Measurements from ENCODE around the gene GPR15LG.
"Not testable (repeated sequence)": the region's sequence is repeated elsewhere in the genome, so short reads cannot be mapped to it uniquely, and the experiment has no call there.

Gene GPR15LG

GRCh38 chr10:84173501-84173929 lies at the start of gene GPR15LG:
TSS of gene GPR15LG (plus strand) at chr10:84173801. CDS start at chr10:84173852, 51 bp downstream.
- DNase-seq (ENCODE audit: extremely low read depth in 1 of 2, low read depth in 1 of 2): no peak

- DNase-seq (ENCODE audit: extremely low read depth in 1 of 2, low read depth in 1 of 2): not testable (repeated sequence)
These were observed 47.5 kb upstream of the GPR15LG start for GRCh38 chr10:84125910-84126784.

GRCh38 chr10:84126785-84127167 lies 46.8 kb upstream of the GPR15LG start:
- DNase-seq (ENCODE audit: extremely low read depth in 1 of 2, low read depth in 1 of 2): no peak

- DNase-seq (ENCODE audit: extremely low read depth in 1 of 2, low read depth in 1 of 2): no peak
These were observed 37.8 kb upstream of the GPR15LG start for GRCh38 chr10:84135836-84136235.

GRCh38 chr10:84137811-84138210 lies 35.8 kb upstream of the GPR15LG start:
- no peak for DNase-seq (ENCODE audit: extremely low read depth in 1 of 2, low read depth in 1 of 2)

GRCh38 chr10:84138478-84139125 lies 35.0 kb upstream of the GPR15LG start:
- no peak for DNase-seq (ENCODE audit: extremely low read depth in 1 of 2, low read depth in 1 of 2)

- DNase-seq (ENCODE audit: extremely low read depth in 1 of 2, low read depth in 1 of 2): peak; percentile 98 to 99
These were observed 34.2 kb upstream of the GPR15LG start, which contains the start of gene GHITM for GRCh38 chr10:84139126-84140035. TSS of gene GHITM (plus strand) at chr10:84139509. CDS start at chr10:84141501, 1,992 bp downstream.

DNA sequence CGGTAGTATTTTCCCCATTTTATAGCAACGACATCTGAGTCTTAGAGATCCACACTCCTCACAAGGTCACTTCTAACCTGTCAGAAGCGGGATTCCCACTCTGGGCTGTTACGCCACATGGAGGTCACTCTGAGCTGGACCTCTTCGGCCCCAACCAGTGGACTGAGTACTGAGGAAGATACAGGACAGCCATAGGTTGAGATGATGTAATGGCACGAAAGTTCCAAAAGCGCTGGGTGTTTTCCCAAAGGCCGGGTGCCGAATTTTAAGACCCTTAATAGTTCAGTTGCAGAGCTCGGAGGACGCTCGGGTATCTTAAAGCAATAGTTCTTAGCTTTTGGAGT lies 33.6 kb upstream of the GPR15LG start:
- no peak for DNase-seq (ENCODE audit: extremely low read depth in 1 of 2, low read depth in 1 of 2)

GRCh38 chr10:84147347-84147746 lies 26.3 kb upstream of the GPR15LG start:
- DNase-seq (ENCODE audit: extremely low read depth in 1 of 2, low read depth in 1 of 2): no peak

DNA sequence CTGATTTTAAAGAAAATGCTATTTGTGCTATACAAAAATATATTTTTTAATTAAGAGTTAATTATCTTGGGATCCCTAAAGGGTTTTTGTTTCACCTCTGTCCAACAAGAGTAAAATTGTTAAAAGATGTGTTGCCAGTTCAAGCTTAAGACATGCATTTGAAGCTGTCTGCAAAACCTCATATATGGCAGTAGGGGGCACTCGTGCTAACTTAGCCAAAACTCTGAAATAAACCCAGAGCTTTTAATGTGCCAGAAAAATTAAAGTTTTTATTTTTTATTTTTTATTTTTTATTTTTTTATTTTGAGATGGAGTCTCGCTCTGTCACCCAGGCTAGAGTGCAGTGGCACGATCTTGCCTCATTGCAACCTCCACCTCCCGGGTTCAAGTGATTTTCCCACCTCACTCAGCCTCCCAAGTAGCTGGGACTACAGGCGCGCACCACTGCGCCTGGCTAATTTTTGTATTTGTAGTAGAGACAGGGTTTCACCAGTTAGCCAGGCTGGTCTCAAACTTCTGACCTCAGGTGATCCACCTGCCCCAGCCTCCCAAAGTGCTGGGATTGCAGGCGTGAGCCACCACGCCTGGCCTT lies 25.5 kb upstream of the GPR15LG start:
- not testable (repeated sequence) for DNase-seq (ENCODE audit: extremely low read depth in 1 of 2, low read depth in 1 of 2)

DNA sequence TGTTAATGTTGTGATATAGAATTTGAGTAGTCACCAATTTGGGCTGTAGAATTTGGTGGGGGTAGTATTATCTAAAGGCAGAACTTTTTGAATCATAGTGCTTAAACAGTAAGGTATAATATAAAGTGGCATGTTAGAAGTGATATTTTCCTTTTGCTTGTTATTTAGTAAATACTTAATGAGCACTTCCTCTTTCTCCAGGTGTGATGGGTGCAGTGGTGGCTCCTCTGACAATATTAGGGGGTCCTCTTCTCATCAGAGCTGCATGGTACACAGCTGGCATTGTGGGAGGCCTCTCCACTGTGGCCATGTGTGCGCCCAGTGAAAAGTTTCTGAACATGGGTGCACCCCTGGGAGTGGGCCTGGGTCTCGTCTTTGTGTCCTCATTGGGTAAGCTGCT lies 23.7 kb upstream of the GPR15LG start:
- DNase-seq (ENCODE audit: extremely low read depth in 1 of 2, low read depth in 1 of 2): no peak

GRCh38 chr10:84152769-84153168 lies 20.8 kb upstream of the GPR15LG start:
- DNase-seq (ENCODE audit: extremely low read depth in 1 of 2, low read depth in 1 of 2): no peak

DNA sequence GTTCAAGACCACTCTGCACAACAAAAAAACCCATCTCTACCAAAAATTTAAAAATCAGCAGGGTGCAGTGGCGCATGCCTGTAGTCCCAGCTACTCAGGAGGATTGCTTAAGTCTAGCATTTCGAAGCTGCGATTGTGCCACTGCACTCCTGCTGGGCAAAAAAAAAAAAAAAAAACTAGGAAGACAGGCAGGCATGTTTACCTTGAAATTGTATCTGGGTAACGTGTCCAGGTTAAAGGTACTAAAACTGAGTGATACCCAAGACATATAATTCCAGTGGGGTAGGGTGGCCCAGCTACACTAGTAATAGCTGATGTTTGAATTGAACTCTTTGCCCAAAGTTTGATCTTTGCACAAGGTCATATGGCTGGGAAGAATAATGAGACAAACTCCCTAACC lies 18.1 kb upstream of the GPR15LG start:
- DNase-seq (ENCODE audit: extremely low read depth in 1 of 2, low read depth in 1 of 2): no peak

DNA sequence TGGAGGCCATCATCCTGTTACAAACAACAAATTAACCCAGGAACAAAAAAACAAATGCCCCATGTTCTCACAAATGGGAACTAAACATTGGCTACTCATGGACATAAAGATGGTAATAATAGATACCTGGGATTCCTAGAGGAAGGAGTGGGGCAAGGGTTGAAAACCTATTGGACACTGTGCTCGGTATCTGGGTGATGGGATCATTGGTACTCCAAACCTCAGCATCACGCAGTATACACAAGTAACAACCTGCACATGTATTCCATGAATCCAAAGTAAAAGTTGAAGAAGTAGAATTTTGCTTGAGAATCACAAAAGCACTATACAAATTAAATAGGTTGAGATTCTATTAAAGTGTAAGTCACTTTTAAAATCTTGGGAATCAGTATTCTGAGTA lies 17.6 kb upstream of the GPR15LG start:
- no peak for DNase-seq (ENCODE audit: extremely low read depth in 1 of 2, low read depth in 1 of 2)

- DNase-seq (ENCODE audit: extremely low read depth in 1 of 2, low read depth in 1 of 2): peak in 1 of 2 donors; percentile 24
These were observed 16.8 kb upstream of the GPR15LG start for GRCh38 chr10:84156768-84157167.

GRCh38 chr10:84158061-84158460 lies 15.5 kb upstream of the GPR15LG start:
- no peak for DNase-seq (ENCODE audit: extremely low read depth in 1 of 2, low read depth in 1 of 2)

DNA sequence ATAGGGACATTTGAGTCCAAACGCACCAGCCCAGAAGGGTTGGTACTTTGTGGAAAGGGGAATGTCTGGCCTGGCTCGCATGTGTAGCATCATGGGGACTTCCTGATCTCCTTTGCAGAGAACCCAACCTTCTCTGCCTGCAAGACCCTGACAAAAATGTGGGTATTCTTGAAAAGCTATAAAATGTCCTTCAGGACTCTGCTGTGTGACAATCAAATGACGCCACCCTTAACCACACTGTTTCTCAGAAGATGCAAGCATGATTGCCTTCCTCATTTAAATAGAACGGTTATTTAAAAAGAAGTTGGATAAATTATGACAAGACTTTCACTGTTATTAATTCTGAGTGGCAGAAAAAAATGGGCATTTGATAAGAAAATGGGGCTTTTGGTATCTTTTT lies 15.1 kb upstream of the GPR15LG start:
- DNase-seq (ENCODE audit: extremely low read depth in 1 of 2, low read depth in 1 of 2): no peak

- DNase-seq (ENCODE audit: extremely low read depth in 1 of 2, low read depth in 1 of 2): no peak
These were observed 14.4 kb upstream of the GPR15LG start for GRCh38 chr10:84159076-84159685.

GRCh38 chr10:84160663-84161362 lies 12.8 kb upstream of the GPR15LG start:
- DNase-seq (ENCODE audit: extremely low read depth in 1 of 2, low read depth in 1 of 2): no peak

GRCh38 chr10:84163996-84164395 lies 9.6 kb upstream of the GPR15LG start:
- no peak for DNase-seq (ENCODE audit: extremely low read depth in 1 of 2, low read depth in 1 of 2)
